ENCODE measurements around the gene ADGRD2. TPM values are rescaled to one million over a fixed set of nuclear protein-coding genes. Genes with fewer than 3 reads are reported as not detected.

Gene ADGRD2
- total and polyA plus RNA-seq, 2 of the 13 experiments (the other 11 are each of a cell fraction or from before 2014, with no cell fraction given): not detected

GRCh38 chr9:124507880-124508423 lies 57.7 kb downstream of the ADGRD2 start (continued):
- TF ChIP-seq ZNF251 (CRISPR knock-in tag; IDR thresholded peaks at IDR 0.05): no peak
- no peak for TF ChIP-seq JUND (CRISPR knock-in tag; IDR thresholded peaks at IDR 0.05)
- no peak for TF ChIP-seq ZNF616 (CRISPR knock-in tag; IDR thresholded peaks at IDR 0.05; ENCODE audit: low read depth)
- no peak for TF ChIP-seq ZNF350 (CRISPR knock-in tag; IDR thresholded peaks at IDR 0.05; ENCODE audit: borderline replicate concordance, low read depth)
- peak; percentile 63; the same call in 1 of the 2 replicates for TF ChIP-seq ZNF891 (CRISPR knock-in tag; IDR thresholded peaks at IDR 0.05)
- 0 out of 2 replicates have a peak, but pooled peaks have one; percentile 25 for TF ChIP-seq ZNF878 (CRISPR knock-in tag; IDR thresholded peaks at IDR 0.05)
- TF ChIP-seq FOXC1 (CRISPR knock-in tag; IDR thresholded peaks at IDR 0.05; ENCODE audit: borderline replicate concordance): no peak
- no peak for TF ChIP-seq HIC2 (CRISPR knock-in tag; IDR thresholded peaks at IDR 0.05; ENCODE audit: low read depth)
- TF ChIP-seq PLRG1 (conservative IDR thresholded peaks at IDR 0.05): no peak
- no peak for TF ChIP-seq PTBP1 (IDR thresholded peaks at IDR 0.05; ENCODE audit: low read depth, low read length, poor library complexity, severe bottlenecking)
- peak; percentile 34; the same call in 1 of the 2 replicates for TF ChIP-seq ZNF225 (CRISPR knock-in tag; IDR thresholded peaks at IDR 0.05)
- TF ChIP-seq, protein P1, sequence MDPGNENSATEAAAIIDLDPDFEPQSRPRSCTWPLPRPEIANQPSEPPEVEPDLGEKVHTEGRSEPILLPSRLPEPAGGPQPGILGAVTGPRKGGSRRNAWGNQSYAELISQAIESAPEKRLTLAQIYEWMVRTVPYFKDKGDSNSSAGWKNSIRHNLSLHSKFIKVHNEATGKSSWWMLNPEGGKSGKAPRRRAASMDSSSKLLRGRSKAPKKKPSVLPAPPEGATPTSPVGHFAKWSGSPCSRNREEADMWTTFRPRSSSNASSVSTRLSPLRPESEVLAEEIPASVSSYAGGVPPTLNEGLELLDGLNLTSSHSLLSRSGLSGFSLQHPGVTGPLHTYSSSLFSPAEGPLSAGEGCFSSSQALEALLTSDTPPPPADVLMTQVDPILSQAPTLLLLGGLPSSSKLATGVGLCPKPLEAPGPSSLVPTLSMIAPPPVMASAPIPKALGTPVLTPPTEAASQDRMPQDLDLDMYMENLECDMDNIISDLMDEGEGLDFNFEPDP (CRISPR knock-in tag; conservative IDR thresholded peaks at IDR 0.05): no peak
- 0 out of 2 replicates have a peak, but pooled peaks have one; percentile 53 for TF ChIP-seq ZNF34 (CRISPR knock-in tag; IDR thresholded peaks at IDR 0.05; ENCODE audit: borderline replicate concordance)
- TF ChIP-seq MAF1 (CRISPR knock-in tag; IDR thresholded peaks at IDR 0.05; ENCODE audit: borderline replicate concordance): no peak
- no peak for TF ChIP-seq HNF4G (IDR thresholded peaks at IDR 0.05; ENCODE audit: borderline replicate concordance, low read depth, low read length)
- TF ChIP-seq HNF4G (CRISPR knock-in tag; IDR thresholded peaks at IDR 0.05; ENCODE audit: borderline replicate concordance, low read depth): no peak
- TF ChIP-seq ZNF609 (CRISPR knock-in tag; IDR thresholded peaks at IDR 0.05; ENCODE audit: borderline replicate concordance): peak; percentile 18; the same call in 1 of the 2 replicates
- TF ChIP-seq ARNT (IDR thresholded peaks at IDR 0.05): no peak
- peak; percentile 61; the same call in 1 of the 2 replicates for TF ChIP-seq KDM1A (CRISPR knock-in tag; IDR thresholded peaks at IDR 0.05)
- TF ChIP-seq, protein P2, sequence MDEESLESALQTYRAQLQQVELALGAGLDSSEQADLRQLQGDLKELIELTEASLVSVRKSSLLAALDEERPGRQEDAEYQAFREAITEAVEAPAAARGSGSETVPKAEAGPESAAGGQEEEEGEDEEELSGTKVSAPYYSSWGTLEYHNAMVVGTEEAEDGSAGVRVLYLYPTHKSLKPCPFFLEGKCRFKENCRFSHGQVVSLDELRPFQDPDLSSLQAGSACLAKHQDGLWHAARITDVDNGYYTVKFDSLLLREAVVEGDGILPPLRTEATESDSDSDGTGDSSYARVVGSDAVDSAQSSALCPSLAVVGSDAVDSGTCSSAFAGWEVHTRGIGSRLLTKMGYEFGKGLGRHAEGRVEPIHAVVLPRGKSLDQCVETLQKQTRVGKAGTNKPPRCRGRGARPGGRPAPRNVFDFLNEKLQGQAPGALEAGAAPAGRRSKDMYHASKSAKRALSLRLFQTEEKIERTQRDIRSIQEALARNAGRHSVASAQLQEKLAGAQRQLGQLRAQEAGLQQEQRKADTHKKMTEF (CRISPR knock-in tag; IDR thresholded peaks at IDR 0.05): no peak
- TF ChIP-seq SPEN (CRISPR knock-in tag; IDR thresholded peaks at IDR 0.05; ENCODE audit: low read depth): no peak
- no peak for TF ChIP-seq CHD4 (IDR thresholded peaks at IDR 0.05; ENCODE audit: borderline replicate concordance, low read length)

All from HepG2 (cell line).